NB4 (cell line): ENCODE data around the gene IGFL1.

ENCODE experiments used
- POLR2A ChIP-seq: IDR thresholded peaks from 2 replicates; pipeline ENCODE4 v1.6.1; 2011; ENCODE audit warnings: mild to moderate bottlenecking; ENCODE audit not compliant: insufficient read length; ENCODE audit errors: extremely low read depth
- TF ChIP-seq, protein P1 (sequence below): IDR thresholded peaks from one replicate; pipeline ENCODE4 v1.5.1; 2012; ENCODE audit warnings: low read depth, low read length
- TF ChIP-seq, protein P2 (sequence below): IDR thresholded peaks from 2 replicates; pipeline ENCODE4 v1.6.1; 2011; ENCODE audit warnings: low read depth, low read length

- no peak for TF ChIP-seq POLR2A
- TF ChIP-seq, protein P1, sequence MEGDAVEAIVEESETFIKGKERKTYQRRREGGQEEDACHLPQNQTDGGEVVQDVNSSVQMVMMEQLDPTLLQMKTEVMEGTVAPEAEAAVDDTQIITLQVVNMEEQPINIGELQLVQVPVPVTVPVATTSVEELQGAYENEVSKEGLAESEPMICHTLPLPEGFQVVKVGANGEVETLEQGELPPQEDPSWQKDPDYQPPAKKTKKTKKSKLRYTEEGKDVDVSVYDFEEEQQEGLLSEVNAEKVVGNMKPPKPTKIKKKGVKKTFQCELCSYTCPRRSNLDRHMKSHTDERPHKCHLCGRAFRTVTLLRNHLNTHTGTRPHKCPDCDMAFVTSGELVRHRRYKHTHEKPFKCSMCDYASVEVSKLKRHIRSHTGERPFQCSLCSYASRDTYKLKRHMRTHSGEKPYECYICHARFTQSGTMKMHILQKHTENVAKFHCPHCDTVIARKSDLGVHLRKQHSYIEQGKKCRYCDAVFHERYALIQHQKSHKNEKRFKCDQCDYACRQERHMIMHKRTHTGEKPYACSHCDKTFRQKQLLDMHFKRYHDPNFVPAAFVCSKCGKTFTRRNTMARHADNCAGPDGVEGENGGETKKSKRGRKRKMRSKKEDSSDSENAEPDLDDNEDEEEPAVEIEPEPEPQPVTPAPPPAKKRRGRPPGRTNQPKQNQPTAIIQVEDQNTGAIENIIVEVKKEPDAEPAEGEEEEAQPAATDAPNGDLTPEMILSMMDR = no peak
- TF ChIP-seq, protein P2, sequence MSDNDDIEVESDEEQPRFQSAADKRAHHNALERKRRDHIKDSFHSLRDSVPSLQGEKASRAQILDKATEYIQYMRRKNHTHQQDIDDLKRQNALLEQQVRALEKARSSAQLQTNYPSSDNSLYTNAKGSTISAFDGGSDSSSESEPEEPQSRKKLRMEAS = no peak
Measured at GRCh38 chr19:46202872-46203860, 26.4 kb upstream of the IGFL1 start.
